GM19324 (cell line): Measurements from ENCODE around the gene DUSP8.

Experiments used
- ATAC-seq: cut with Tn5 transposase; IDR thresholded peaks from one replicate; pipeline ENCODE4 v1.9.1; 2021; ENCODE audit warnings: mild to moderate bottlenecking, moderate library complexity; ENCODE audit not compliant: unreplicated experiment, low FRiP score

DUSP8 gene

DNA sequence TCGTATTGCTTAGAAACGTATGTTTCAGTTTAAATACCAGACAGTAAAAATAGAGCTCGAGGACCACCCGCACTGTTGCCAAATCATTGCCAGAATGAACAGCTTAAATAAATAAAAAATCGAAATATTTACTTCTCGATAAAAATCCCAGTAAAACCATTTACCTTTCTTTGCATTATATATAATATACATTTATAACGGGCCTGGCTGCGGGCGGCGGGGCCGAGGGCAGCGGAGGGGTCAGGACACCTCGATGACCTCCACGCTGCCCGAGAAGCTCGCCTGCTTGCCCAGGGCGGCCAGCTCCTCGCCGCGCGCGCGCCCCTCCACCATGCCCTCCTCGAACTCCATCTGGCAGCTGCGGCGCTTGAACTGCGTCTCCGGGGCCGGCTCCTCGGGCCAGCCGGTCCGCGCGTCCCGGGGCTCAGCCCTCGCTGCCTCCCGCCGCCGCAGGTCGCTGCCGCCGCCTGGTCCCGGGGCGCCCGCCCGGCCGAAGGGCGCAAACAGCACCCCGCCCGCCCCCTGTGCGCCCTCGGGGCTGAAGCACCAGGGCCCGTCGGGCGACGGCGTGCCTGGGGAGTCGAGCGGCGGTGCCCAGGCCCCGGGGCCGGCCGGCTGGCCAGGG, 15.7 kb downstream of the DUSP8 start:
- ATAC-seq = no peak

DNA sequence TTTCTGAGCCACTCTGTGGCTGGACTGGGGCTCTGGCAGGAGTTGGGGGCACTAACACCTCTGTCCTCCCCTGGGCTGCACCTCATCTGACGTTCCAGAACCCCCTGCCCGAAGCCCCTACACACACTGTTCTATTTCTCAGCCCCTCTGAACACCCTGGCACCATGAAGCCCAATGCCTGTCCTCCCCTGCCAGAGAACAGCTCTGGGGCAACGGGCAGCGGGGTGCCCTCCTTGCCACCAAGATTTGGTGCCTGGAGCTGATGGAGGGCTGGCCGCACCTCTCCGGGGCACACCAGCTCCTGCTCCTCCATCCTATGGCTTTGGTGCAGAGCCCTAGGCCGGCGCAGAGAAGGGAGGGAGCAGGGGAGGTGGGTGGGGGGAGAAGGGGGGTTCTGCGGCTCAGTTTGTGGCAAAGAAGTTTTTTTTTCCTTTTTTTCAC, 16.3 kb downstream of the DUSP8 start:
- no peak for ATAC-seq

DNA sequence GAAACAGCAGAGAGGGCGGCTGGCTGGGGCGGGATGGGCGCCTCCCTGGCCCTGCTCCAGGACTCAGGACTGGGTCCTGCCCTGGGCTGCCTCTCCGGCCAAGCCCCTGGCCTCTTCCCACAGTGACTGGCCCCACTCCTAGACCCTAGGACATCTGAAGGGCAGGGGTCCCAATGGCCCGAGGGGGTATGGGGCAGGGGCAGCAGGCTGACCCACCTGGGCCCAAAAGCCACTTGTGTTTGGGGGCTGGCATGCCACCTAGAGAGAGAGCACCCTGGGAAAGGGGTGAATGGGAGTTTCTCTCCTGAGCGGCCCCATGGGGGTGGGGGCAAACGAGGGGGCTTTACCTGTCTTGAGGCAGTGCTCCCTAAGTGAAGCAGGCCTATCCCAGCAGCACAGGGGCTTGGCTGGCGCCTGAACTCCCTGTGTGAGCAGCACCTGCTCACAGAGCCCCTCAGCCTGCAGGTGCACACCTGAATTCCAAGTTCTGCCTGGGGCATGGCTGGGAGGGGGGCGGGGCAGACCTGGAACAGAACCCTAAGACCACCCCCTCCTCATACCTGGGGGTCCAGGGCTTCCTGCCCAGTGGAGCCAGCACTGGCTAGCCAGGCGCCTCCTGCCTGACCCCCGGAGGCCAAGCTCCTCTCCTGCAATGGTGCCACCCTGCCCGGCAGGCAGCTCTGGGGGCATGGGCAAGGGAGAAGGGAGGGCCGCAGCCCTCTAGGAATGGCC, 16.9 kb downstream of the DUSP8 start:
- ATAC-seq = no peak

DNA sequence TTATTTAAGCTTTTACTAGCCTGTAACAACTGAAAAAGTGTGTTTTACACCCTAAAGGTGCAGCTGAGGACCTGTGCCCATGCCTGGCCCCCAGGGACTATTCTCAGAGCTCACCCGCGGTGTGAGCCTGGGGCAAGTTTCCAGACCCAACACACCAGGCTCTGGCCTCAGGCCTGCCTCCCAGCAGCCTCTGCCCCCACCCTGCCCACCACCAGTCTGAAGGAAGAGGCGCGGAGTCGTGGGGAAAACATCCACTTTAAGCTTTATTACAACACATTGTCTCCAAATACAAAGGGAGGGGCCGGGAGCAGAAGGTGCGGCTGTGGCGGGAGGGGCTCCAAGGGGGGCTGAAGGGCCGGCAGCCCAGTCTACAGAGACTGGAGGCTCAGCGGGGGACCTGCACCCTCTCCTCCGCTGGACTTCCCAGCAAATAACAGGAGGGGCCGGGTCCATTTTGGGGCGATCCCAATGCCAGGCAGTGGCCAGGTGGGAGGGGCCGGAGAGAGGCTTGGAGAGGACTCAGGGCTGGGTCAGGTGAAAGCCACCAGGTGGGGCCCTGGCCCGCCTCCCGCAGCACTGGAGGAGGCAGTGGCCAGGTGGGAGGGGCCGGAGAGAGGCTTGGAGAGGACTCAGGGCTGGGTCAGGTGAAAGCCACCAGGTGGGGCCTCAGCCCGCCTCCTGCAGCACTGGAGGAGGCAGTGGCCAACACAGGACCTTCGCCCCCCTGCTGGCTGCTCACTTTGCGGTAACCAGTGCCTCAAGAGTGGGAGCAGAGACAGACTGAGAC, 18.1 kb downstream of the DUSP8 start:
- no peak for ATAC-seq

DNA sequence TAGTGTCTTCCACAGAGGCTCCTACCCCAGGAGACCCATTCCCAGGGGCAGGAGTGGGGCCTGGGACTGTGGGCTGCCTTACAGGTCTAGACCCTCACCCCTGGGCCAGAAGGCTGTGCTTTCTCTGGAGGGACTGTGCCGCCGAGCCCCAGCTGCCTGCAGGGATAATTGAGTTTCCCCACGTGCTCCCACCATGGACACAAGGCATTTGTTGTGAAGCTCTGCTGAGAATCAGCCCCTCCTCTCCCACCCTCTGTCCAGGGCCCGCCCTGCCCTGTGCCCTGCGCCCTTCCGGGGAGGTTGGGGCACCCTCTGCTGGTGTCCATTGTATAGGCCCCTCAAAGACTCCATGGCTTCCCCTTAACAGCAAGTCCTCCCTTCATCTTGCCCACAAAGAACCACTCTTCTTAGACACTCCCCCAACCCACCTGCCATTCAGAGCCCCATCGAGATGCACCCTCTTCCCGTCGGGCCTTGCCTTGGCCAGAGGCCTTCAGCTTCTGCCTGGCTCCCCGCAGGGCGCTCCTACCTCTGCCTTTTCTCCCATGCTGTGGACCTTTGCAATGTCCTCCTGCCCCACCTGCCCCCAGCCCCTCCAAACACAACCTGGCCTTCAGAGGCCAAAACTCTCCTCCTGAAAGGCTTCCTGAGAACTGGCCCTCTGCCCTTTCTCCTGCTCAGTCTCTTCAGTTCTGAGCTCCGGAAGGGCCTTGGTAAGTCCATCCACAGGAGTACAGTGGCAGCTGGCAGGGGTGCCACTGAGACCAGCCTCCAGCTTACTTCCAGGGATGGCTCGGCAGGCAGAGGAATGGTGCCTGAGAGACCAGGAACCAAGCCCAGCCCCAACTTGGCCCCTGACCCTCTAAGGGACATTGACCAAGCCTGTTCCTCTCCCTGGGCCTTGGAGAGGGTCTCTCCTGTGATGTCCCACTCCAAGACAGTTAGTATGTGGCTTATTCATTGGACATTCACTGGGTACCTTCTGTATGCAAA, 22.4 kb downstream of the DUSP8 start:
- no peak for ATAC-seq

DNA sequence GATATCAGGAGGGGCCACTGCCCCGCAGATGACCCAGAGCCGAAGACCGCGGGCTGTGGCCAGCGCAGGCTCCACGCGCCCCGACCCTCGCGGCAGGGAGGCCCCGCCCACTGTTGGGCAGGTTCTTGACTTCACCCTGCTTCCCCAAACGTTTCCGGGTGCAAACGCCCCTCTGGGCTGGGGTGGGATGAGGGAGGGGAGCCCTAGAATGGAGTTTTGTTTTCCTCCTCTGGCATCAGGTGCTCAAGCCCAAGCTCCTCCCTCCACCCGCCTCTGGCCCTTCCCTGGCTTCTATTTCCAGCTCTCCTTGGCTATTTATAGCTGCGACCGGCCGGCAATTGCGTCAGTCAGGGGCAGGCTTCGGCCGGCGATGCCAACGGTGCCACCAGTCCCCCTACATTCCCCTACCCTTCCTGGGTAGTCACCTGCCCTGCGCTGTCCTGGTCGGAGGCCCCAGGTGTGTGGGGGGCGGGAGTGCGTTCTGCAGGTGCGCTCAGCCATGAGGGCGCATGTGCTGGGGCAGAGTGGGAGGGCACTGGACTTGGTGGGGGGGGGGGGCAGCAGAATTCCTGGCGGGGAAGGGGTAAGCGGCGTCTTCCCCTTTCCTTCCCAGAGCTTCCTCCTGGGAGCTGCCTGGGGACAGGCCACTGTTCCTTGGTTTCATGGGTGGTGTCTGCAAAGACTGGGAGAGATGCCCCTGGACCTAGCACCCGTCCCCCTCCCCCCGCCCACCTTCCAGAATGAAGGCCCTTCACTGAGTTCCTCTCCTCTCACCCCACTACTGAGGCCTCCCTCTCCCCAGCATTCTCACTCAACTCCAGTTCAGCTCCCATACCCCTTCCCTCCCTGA, 23.6 kb downstream of the DUSP8 start:
- no peak for ATAC-seq

DNA sequence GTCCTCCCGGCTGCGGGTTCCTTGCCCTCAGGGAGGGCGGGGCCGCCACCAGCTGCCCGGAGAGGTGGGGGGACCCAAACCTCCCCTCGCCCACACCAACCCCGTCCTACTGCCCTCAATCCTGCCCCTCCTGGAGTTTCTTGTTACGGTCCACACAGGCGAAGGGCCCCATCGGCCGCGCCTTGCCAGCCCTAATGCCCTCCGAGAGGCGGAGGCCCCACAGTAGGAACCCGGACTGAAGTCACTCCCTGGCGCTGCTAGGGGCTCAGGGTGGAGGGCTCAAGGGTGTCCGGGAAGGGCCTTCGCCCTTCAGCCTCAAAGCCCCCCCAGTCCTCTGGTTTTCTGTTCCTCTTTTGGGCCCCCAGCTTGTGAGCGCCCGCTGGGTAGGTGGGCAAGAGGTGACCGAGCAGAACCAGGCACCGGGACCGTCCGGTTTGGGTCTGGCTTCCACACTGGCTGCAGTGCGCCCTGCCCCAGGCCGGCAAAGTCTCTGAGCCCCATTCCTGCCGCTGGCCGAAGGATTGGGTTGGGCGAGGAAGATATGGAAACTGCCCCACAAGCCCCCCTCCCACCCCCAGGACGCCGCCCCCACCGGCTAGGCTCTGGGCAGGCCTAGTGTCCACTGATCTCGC, 24.5 kb downstream of the DUSP8 start:
- ATAC-seq = no peak

DNA sequence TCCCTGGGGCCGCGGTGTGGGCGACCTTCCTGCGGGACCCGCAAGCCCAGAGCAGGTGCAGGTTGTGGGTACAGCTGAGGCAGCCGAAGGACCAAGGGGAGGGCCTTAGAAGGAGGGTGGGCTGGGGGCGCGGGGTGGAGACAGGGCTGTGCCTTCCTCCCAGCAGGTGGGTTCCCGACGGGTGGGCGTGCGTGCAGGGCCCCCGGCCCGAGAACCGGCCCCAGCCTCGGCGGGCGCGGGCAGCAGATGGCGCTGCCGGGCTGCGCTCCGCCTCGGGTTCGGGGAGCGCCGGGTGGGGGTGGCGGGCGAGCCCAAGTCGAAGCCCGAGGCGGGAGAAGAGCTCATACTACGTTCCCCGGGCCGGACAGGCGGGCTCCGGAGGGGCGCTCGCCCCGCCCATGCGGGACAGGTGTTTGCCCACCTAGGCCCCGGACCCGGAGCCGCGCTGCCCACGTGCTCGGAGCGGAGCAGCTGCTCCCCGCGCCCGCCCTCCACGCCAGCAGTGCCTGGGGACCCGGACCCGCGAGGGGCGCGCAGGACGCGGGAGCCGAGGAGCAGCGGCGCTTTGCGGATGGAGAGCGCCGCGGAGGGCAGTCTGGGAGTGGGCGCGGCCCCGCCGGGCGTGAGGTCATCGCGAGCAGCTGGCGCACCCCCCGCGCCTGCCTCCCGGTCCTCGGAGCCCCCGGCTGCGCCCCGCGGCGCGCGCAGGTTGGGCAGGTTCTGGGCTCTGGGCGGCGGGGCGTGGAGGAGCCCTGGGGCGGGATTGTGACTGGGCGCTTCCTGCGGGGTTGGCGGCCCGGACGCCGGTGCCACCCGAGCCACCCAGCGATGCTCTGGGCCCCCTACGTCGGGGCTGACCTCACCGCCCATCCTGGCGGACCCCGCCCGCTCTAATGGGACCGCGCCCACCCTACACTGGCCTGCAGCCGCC, 25.3 kb downstream of the DUSP8 start:
- ATAC-seq = no peak

DNA sequence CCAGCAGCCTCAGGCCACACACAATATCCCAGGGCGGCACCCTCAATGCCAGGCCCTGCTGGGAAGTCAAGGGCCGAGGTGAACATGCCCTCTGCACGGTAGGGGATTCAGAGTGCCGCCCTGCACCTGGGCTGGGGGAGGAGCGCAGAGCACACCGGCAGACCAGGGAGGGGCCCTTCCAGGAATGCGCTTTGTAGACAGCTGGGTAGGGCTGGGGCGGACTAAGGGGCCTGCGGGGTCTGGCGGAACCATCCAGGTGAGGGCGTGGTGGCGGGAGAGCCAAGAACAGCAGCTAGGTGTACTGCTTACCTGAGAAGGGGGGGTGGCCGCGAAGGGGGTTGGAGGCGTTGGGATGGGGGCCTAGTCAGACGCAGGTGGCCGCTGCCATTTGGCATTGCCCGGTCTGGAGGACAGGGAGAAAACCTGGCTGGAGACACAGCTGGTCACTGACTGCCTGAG, 26.0 kb downstream of the DUSP8 start:
- no peak for ATAC-seq

DNA sequence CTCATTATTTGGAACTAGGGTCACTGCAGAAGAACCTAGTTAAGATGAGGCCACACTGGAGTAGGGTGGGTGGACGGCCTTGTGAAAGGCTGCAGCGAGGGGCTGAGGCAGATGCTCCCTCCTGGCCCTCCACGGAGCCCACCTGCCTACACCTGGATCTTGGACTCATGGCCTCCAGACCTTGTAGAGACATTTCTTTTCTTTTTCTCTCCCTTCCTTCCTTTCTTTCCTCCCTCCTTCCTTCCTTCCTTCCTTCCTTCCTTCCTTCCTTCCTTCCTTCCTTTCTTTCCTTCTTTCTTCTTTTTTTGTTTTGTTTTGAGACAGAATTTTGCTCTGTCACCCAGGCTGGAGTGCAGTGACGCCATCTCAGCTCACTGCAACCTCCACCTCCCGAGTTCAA, 26.6 kb downstream of the DUSP8 start:
- no peak for ATAC-seq

DNA sequence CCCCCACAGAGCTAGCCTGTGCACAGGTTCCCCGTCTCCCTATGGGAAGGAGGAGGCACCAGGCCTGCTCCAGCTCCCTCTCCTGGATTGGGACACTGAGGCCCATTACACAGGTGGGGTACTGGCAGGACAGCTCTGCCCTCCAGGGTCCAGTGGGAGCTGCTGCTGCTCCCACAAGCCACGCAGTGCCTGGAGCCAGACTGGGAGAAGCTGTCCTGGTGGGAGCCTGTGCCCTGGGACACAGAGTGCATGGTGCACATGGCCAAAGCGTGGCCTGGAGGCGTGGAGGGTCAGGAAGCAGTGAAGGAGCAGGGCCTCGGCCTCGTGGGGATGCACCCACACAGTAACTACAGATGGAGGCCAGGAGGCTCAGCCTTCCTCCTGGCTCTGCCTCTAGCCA, 27.5 kb downstream of the DUSP8 start:
- ATAC-seq = no peak

DNA sequence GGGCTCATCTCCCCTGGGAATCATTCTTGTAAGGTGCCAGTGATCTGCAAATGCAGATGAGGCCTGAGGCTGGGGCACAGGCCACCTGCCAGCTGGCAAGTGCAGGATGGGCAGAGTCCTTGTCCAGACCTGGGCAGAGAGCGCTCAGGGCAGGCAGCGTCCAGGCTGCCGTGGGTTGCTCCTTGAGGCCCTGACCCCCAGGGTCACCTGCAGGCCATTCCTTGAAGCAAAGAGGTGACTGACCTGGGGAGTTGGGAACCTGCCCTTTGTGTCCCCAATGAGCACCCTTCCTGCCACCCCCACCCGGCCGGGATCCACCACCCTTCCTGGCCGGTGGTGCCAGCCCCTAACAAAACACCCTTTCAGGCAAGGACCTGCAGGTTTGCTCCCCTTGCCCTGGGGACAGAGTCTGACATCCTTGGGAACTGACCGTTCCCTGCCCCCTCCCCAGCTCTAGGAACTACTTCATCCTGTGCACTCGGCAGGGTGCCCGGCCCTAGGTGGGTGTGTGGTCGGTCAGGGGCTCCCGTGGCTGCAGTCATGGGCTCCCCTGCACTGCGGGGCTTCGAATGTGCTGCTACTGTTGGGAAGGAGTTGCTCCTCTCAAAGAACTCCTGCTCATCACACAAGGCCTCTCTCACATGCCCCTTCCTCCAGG, 28.3 kb downstream of the DUSP8 start:
- no peak for ATAC-seq

DNA sequence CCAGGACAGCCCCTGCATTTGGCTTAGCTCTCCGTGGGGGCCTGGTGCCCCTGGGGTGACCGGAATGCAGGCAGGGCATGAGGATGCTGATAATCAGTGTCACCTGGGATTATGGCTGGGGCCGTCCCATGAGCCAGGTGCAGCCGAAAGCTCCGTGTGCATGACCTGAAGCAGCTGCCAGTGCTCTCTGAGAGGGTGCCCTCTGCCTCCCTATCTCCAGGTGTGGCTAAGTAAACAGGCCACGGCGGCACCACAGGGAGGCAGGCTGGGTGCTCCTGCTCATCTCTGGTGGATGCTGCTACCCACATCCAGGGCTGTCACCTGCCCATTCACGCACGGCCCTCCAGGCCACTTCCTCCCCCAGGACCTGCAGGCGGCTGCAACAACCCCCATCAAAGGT, 29.8 kb downstream of the DUSP8 start:
- no peak for ATAC-seq

DNA sequence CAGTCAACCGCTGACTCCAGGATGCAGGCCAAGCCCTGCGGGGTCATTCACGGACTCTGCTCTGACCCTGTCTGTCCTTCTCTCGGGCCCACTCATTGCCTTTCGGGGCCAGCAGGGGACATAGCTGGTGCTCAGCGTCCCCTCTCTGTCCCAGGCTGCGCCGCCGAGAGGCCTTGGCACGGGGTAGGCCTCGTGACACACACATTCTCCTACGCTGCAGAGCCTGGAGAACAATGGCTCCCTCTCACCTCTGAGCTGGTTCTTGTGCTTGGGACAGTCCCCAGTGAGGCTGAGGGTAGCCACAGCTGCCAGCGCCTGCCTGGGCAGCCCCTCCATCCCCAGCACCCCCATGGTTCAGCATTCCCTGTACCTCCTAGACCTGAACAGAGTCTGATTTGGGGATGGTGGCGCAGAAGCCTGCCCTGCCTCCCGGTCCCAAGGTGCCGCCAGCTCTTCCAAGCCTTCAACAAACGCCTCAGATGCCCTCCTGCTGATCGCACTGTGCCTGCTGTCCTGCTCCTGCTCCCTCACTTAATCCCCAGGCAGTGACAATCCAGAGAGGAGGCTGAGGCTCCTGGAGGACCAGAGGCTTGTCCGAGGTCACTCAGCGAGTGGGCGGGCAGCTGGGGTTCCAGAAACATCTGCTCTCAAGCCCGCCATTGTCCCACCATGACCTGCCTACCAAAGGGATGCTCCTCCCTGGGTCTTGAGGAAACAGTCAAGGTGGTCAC, 30.4 kb downstream of the DUSP8 start:
- ATAC-seq = no peak

DNA sequence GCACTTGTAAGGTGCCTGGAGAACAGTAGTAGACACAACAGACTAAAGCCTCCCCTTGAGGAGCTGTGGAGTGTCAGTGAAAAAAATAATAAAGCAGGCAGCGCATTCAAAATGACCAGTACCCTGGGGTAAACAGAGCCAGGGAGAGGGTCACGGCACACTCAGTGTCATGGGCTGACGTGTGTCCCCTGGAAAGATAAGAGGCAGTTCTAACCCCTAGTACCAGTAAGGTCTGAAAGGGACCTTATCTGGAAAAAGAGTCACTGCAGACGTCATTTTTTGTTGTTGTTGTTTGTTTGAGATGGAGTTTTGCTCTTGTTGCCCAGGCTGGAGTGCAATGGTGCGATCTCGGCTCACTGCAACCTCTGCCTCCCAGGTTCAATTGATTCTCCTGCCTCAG, 32.0 kb downstream of the DUSP8 start:
- no peak for ATAC-seq

DNA sequence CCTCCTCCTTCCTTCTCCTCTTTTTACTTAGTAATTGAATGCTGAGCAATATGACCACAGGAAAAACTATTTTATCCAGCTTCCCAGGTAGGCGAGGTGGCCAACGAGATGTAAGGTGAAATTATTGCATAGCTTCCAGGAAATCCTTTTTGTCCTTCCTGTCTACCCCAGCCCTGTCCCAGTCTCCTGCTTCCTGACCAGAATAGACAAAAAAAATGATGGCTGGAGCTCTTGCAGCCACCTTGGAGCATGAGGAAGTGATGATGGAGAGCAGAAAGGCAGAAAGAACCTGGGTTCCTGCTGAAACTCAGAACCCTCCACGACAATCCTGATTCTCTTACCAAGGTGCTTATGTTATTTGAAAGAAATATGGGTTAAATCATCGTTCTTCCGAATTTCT, 33.9 kb downstream of the DUSP8 start:
- no peak for ATAC-seq
